ENCODE data around the gene NDUFAF3.

The NDUFAF3 gene, protein sequence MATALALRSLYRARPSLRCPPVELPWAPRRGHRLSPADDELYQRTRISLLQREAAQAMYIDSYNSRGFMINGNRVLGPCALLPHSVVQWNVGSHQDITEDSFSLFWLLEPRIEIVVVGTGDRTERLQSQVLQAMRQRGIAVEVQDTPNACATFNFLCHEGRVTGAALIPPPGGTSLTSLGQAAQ

DNA sequence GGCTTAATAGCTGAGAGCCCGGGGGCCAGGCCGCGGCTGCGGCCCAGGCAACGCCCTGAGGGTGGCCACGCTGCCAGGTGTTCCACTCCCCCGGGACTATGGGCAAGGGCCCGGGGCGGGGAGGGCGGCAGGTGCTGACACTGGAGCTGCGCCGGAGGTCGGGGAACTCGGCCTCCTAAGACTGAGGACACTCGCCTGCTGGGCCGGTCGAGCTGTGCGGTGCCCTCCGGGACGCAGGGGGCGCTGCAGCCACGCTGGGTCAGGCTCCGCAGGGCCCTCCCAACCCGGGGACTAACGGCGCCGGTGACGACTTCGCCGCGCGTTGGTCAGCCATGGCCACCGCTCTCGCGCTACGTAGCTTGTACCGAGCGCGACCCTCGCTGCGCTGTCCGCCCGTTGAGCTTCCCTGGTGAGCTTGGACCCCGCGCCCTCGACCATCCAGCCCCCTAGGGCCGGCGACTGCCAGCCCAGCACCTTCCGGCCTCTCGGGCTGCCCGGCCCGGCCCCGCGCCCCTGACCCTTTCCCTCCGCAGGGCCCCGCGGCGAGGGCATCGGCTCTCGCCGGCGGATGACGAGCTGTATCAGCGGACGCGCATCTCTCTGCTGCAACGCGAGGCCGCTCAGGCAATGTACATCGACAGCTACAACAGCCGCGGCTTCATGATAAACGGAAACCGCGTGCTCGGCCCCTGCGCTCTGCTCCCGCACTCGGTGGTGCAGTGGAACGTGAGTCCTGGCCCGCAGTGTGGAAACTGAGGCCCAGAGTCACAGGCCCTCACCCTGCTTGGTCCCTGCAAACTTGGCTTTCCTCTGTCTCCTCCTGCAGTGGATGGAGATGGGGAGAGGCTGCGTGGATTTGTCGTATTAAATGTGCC lies at the start of gene NDUFAF3:
TSS of gene NDUFAF3 (plus strand) at position 309 of the 875 bp plus-strand sequence. CDS start at position 333, 24 bp downstream.
- Mint-ChIP-seq H3K4me3 (peak within 1 kb of the TSS; percentile 98), H3K4me1 (ENCODE audit: low read depth) (peaks cover 47% of the 10 kb centered on the region), H3K36me3 (peaks cover 6% of the 10 kb centered on the region), H3K27ac (peak within 1 kb of the TSS; percentile 96), H3K9me3 (ENCODE audit: low read depth) (no peaks in the 10 kb centered on the region), H3K27me3 (no peaks in the 10 kb centered on the region)

DNA sequence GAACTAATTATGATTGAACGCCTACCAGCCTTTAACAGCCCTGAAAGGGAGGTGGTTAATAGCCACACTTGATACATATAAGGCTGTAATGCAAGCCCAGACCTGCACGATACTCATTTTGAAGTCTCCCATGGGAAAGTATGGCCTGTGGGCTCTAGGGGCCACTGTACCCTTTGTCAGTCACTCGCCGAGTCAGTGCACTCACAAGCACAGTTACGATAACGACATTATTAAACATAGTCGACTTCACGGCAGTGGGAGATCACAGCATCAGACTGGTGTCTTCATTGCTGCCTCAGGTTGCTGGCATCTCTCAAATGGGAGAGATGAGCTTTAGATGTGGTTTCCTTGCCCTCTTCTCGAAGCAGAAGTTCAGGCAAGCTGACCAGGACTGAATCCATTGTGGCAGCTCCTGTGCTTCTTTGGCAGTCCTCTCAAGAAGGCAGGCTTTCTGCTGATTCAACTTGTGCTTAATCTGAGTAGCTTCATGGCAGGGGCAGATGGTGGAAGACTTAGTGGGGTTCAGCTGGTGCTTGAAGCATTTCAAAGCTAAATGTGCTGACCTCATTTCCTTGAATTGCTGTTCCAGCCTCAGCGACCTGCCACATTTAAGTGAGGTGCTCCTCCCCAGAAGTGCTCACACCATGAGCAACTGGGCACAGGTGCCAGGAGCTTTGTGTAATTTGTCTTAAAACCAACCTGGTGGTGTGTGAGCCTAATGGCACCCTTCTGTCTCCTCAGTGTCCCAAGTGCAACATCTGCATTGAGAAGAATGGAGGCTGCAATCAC lies 47.7 kb upstream of the NDUFAF3 start:
- no peak overlapping the region for H3K27ac Mint-ChIP-seq

DNA sequence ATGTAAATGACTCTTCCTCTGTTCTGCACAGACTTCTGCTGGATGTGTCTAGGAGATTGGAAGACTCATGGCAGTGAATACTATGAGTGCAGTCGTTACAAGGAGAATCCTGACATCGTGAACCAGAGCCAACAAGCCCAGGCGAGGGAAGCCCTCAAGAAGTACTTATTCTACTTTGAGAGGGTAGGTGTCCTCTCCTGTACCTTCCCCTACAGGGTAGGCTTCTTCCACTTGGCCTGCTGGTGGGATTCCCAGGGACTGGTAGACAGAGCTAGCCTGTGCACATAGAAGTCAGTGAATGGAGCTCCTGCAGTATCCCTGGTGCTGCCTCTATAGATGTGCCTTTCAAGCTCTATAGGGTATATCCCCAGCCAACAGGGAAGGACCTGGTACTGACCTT lies 42.5 kb upstream of the NDUFAF3 start:
- Mint-ChIP-seq H3K36me3 (peaks cover 3% of the 10 kb centered on the region), H3K4me3 (no peak overlapping the region), H3K27ac (no peak overlapping the region), H3K9me3 (ENCODE audit: low read depth) (no peaks in the 10 kb centered on the region), H3K27me3 (no peaks in the 10 kb centered on the region), H3K4me1 (ENCODE audit: low read depth) (no peaks in the 10 kb centered on the region)

More for the DNA sequence above, 47.7 kb upstream of the NDUFAF3 start:
- H3K9me3 Mint-ChIP-seq (ENCODE audit: low read depth) = no peaks in the 10 kb centered on the region
- H3K4me1 Mint-ChIP-seq (ENCODE audit: low read depth) = no peaks in the 10 kb centered on the region
- H3K27me3 Mint-ChIP-seq = no peaks in the 10 kb centered on the region
- H3K4me3 Mint-ChIP-seq = no peak overlapping the region
- H3K36me3 Mint-ChIP-seq = peaks cover 5% of the 10 kb centered on the region

DNA sequence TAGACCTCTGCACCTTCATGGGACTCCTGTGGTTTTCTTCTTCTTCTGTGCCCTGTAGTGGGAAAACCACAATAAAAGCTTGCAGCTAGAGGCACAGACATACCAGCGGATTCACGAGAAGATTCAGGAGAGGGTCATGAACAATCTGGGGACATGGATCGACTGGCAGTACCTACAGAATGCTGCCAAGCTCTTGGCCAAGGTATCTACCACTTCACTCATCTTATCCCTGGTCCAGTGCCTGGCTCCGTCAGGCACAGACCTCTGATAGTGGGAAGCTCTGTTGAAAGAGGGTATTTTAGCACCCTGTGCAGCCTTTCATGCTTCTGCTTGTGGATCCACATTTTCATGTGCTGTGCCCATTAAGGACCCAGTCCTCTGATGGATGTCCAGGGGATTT lies 41.6 kb upstream of the NDUFAF3 start:
- H3K4me1 Mint-ChIP-seq (ENCODE audit: low read depth) = no peaks in the 10 kb centered on the region
- no peak overlapping the region for H3K27ac Mint-ChIP-seq
- H3K9me3 Mint-ChIP-seq (ENCODE audit: low read depth) = no peaks in the 10 kb centered on the region
- H3K36me3 Mint-ChIP-seq = no peaks in the 10 kb centered on the region
- no peak overlapping the region for H3K4me3 Mint-ChIP-seq
- no peaks in the 10 kb centered on the region for H3K27me3 Mint-ChIP-seq

DNA sequence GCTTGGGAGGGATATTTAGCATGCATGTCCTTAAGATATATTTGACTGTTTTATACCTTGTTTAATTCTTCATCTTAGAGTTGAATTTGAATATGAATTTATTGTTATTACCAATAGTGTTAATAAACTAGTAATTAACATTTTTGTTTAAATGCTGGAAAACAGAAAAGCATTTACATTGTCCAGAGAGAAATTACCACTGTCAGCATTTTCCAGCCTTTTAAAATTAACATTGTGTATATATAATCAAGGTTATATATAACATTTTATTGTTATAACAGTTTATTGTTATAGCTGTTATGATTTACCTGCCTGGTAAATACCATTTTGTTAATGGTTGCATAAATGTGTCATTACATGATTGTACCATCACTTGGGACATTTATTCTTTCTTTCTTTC lies 39.9 kb upstream of the NDUFAF3 start:
- no peak overlapping the region for H3K27ac Mint-ChIP-seq

DNA sequence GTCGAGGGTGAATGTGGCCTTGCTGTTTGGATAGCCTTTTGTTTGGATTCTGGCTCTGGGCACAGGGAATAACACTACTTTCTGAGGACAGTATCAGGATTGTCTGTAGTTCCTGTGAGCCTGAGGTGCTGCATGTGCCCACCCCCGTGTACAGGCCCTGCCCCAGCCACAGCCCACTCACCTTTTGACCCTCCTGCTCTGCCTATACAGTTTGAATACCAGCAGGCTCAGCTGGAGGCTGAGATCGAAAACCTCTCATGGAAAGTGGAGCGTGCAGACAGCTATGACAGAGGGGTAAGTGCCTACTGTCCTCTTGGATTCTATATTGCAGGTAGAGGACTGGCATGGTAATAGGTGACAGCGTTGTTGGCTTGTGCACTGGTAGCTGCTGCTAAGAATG lies 39.2 kb upstream of the NDUFAF3 start:
- Mint-ChIP-seq H3K4me1 (ENCODE audit: low read depth) (peaks cover 4% of the 10 kb centered on the region), H3K27me3 (no peaks in the 10 kb centered on the region), H3K27ac (no peak overlapping the region), H3K4me3 (no peak overlapping the region), H3K36me3 (no peaks in the 10 kb centered on the region), H3K9me3 (ENCODE audit: low read depth) (no peaks in the 10 kb centered on the region)

More for the DNA sequence above, 39.9 kb upstream of the NDUFAF3 start:
- Mint-ChIP-seq H3K4me1 (ENCODE audit: low read depth) (peaks cover 2% of the 10 kb centered on the region), H3K27me3 (no peaks in the 10 kb centered on the region), H3K9me3 (ENCODE audit: low read depth) (no peaks in the 10 kb centered on the region), H3K4me3 (no peak overlapping the region), H3K36me3 (no peaks in the 10 kb centered on the region)

DNA sequence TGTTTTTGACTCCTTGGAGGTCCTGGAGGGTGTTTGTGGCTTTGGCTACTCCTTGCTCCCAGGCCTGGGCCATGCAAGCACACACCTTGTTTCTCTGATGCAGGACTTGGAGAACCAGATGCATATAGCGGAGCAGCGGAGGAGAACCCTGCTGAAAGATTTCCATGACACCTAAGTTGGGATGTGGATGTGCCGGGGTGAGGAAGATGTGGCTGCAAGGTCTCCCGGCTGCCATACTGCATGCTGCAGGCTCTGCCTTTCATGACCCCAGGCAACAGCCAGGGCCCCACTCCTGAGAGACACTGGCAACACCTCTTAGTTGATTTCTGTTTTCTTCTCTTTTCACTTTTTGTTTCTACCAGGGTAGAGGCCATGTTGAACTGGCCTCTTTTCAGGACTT lies 38.8 kb upstream of the NDUFAF3 start:
- H3K4me1 Mint-ChIP-seq (ENCODE audit: low read depth) = peaks cover 7% of the 10 kb centered on the region
- H3K9me3 Mint-ChIP-seq (ENCODE audit: low read depth) = no peaks in the 10 kb centered on the region
- no peaks in the 10 kb centered on the region for H3K36me3 Mint-ChIP-seq
- H3K27me3 Mint-ChIP-seq = no peaks in the 10 kb centered on the region
- H3K27ac Mint-ChIP-seq = no peak overlapping the region
- H3K4me3 Mint-ChIP-seq = no peak overlapping the region

DNA sequence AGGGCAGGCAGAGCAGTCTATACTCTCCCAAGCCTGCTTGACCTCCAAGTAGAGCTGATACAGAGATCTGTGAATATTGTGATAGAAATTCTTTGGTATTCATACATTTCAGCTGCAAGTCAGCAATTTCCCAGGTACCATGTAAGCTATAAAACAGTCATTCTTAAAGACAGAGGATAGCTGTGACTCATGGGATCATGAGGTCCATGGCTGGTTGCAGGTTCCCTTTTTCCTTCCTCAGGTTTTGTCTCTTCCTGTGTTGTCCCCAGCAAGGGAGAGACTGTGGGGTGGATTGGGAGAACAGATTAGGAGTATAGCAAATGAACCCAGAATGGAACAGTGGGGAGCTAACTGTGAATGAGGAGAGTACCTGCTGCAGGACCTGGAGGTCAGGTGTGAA lies 37.3 kb upstream of the NDUFAF3 start:
- Mint-ChIP-seq H3K4me3 (no peak overlapping the region), H3K27ac (no peak overlapping the region), H3K4me1 (ENCODE audit: low read depth) (peaks cover 19% of the 10 kb centered on the region), H3K9me3 (ENCODE audit: low read depth) (no peaks in the 10 kb centered on the region), H3K36me3 (no peaks in the 10 kb centered on the region), H3K27me3 (no peaks in the 10 kb centered on the region)

DNA sequence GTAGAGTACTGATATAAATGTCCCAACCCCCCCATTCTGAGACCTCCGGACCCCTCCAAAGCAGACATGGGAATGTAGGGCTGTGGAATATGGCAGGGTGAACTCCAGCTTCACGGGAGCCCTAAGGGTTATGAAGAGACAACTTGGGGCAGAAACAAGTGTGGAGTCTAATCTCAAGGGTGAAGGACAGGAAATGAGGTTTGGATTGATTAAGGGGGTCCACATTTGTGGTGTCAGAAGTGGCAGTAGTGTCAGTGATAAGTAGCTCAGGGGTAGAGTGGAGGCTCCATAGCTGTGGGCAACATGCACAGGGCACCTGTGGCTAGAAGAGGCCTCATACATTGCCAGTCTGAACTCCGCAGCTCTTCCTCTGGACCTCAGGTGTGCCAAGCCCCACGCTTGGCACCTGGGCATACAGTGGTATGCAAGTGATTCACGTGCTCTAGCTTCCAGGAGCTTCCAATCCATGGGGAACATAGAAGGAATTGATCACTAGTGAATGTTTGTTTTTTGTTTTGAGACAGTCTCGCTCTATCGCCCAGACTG lies 36.0 kb upstream of the NDUFAF3 start:
- H3K27ac Mint-ChIP-seq = peak overlapping the region; percentile 5
- H3K27me3 Mint-ChIP-seq = no peaks in the 10 kb centered on the region
- H3K4me3 Mint-ChIP-seq = no peak overlapping the region
- no peaks in the 10 kb centered on the region for H3K36me3 Mint-ChIP-seq
- H3K4me1 Mint-ChIP-seq (ENCODE audit: low read depth) = peaks cover 20% of the 10 kb centered on the region
- no peaks in the 10 kb centered on the region for H3K9me3 Mint-ChIP-seq (ENCODE audit: low read depth)

DNA sequence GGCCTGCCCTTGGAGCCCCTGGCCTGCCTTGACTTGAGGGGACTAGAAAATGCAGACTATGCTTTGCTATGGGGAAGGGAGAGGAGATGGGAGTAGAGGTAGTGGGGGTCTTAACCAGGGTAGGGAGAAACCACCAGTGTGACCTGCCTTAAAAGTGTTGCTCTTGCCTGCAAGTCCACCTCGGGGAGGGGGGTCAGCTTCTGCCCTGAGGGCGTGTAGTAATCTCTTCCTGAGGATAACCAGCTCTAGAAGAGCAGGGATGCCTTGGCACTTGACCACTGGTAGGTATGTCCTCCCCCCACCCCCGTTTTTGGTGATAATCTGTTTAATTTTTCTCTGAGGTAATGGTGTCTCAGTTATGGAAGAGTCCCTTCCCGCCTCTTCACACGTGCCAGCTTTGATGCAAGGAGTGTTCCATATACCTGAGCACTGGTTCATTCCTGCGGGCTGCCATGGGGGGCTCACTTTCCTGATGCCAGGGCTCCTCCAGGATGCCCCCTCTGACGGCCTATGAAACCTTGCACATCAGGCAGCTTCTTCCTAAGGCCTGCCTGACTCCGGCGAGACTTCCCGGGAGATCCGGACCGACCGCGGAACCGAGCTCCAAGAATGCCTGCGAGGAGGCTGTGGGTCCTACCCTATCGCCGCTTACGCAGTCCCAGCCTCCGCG lies 32.7 kb upstream of the NDUFAF3 start:
- H3K36me3 Mint-ChIP-seq = peaks cover 2% of the 10 kb centered on the region

DNA sequence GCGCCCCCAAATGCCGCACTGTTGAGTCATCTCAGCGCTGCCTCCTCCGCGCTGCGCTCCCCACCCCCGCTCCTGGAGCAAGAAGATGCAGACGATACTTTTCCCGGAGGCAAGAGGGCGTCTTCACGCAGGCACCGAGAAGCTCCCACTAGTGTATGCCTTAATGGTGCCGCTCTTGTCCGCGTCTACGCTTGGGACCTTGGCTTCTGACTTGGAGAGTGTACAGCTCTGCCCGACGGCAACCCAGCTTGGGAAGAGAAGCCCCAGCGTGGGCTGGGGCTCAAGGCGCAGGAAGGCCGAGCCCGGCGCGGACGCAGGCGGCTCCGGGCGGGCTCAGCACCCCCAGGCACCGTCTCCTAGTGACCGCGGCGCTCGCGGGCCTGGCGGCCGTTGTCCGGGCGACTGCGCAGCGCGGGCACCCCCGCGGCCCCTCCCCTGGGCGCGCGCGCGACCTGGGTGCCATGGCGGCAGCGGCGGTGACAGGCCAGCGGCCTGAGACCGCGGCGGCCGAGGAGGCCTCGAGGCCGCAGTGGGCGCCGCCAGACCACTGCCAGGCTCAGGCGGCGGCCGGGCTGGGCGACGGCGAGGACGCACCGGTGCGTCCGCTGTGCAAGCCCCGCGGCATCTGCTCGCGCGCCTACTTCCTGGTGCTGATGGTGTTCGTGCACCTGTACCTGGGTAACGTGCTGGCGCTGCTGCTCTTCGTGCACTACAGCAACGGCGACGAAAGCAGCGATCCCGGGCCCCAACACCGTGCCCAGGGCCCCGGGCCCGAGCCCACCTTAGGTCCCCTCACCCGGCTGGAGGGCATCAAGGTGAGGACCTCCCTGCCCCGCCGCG lies 31.9 kb upstream of the NDUFAF3 start, which contains the start of gene P4HTM:
TSS of gene P4HTM (plus strand) at position 446 of the 840 bp plus-strand sequence. CDS start at position 462, 16 bp downstream.
- peak within 1 kb of the TSS; percentile 92 for H3K4me3 Mint-ChIP-seq
- peaks cover 2% of the 10 kb centered on the region for H3K36me3 Mint-ChIP-seq
- H3K9me3 Mint-ChIP-seq (ENCODE audit: low read depth) = no peaks in the 10 kb centered on the region
- peaks cover 41% of the 10 kb centered on the region for H3K4me1 Mint-ChIP-seq (ENCODE audit: low read depth)
- H3K27me3 Mint-ChIP-seq = no peaks in the 10 kb centered on the region
- H3K27ac Mint-ChIP-seq = peak within 1 kb of the TSS; percentile 91

More for the DNA sequence above, 32.7 kb upstream of the NDUFAF3 start:
- Mint-ChIP-seq H3K4me1 (ENCODE audit: low read depth) (peaks cover 37% of the 10 kb centered on the region), H3K27me3 (no peaks in the 10 kb centered on the region), H3K4me3 (peak overlapping the region; percentile 92), H3K9me3 (ENCODE audit: low read depth) (no peaks in the 10 kb centered on the region), H3K27ac (peak overlapping the region; percentile 91)

DNA sequence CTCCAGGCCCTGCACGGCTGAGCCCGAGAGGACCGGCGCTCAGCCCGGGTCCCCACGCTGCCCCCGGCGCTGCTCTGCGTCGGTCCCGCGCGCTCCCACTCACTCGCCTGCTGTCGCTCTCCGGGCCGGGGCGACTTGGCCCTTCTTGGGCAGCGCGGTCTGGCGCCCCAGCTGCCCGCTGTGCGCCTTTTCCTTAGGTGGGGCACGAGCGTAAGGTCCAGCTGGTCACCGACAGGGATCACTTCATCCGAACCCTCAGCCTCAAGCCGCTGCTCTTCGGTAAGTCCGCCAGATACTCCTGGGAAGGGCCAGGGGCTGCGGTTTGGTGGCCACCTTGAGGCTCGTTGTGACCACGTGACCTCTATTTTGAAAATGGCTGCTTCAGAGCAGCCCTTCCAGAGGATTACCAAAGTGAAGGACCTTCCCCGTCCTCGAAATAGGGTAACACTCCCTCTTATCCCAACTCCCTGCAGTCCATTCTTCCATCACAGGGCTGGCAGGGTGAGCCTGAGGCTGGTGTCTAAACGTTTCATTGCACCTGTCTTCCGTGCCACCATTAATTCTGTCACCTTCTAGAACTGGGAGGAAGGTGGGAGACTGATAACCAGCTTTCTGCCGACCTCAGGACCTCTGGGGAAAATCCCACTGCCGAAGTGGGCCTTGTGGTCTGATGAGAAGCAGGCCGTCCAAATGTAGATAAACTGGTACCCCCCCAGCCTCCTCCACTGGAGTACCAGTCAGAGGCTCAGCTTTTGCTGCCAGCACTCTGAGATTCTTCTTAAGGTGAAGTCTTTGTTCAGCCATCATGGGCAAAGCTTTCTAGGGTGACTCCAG lies 31.1 kb upstream of the NDUFAF3 start:
- no peaks in the 10 kb centered on the region for H3K27me3 Mint-ChIP-seq
- H3K36me3 Mint-ChIP-seq = peaks cover 2% of the 10 kb centered on the region
- H3K4me1 Mint-ChIP-seq (ENCODE audit: low read depth) = peaks cover 43% of the 10 kb centered on the region
- no peaks in the 10 kb centered on the region for H3K9me3 Mint-ChIP-seq (ENCODE audit: low read depth)
- peak overlapping the region; percentile 90 for H3K4me3 Mint-ChIP-seq
- H3K27ac Mint-ChIP-seq = peak overlapping the region; percentile 90

Measured in activated naive CD8-positive, alpha-beta T cell (primary cell).